HepG2 (cell line): ENCODE measurements around the gene PLXNB2. TPM values are rescaled to one million over a fixed set of nuclear protein-coding genes. Genes with fewer than 3 reads are reported as not detected.
A peak's percentile ranks its signal among the peaks of the same experiment; 100 is the strongest.

ENCODE experiments used
- ATF6 ChIP-seq: sonication (generic); formaldehyde crosslinking; conservative IDR thresholded peaks from 2 replicates; pipeline ENCODE4 v1.4.0; 2020; ENCODE audit warnings: missing genetic modification reagents
- BORCS8-MEF2B ChIP-seq: sonication (generic); formaldehyde crosslinking; IDR thresholded peaks from 2 replicates; pipeline ENCODE4 v1.8.0; 2022; ENCODE audit warnings: mild to moderate bottlenecking, missing genetic modification reagents
- FOXC1 ChIP-seq: sonication (generic); formaldehyde crosslinking; IDR thresholded peaks from 2 replicates; pipeline ENCODE4 v1.8.0; 2022; ENCODE audit warnings: mild to moderate bottlenecking, missing genetic modification reagents, borderline replicate concordance
- KLF6 ChIP-seq: IDR thresholded peaks from 2 replicates; pipeline ENCODE4 v1.8.0; 2016; ENCODE audit warnings: missing biosample characterization, missing genetic modification reagents
- NFKBIZ ChIP-seq: IDR thresholded peaks from 2 replicates; pipeline ENCODE4 v1.6.1; 2018; ENCODE audit warnings: missing genetic modification reagents, missing compliant biosample characterization
- NR2C2 ChIP-seq: sonication (generic); formaldehyde crosslinking; IDR thresholded peaks from 2 replicates; pipeline ENCODE4 v1.4.0; 2020; ENCODE audit warnings: missing genetic modification reagents, mild to moderate bottlenecking, moderate library complexity, borderline replicate concordance
- ZFP82 ChIP-seq: sonication (generic); formaldehyde crosslinking; IDR thresholded peaks from 2 replicates; pipeline ENCODE4 v1.5.1; 2020; ENCODE audit warnings: mild to moderate bottlenecking, missing genetic modification reagents, borderline replicate concordance
- ZHX1 ChIP-seq: sonication (generic); formaldehyde crosslinking; IDR thresholded peaks from 2 replicates; pipeline ENCODE4 v1.8.1; 2022; ENCODE audit warnings: low read depth, mild to moderate bottlenecking, missing genetic modification reagents
- ZNF121 ChIP-seq: sonication (generic); formaldehyde crosslinking; IDR thresholded peaks from 2 replicates; pipeline ENCODE4 v1.5.0; 2020; ENCODE audit warnings: mild to moderate bottlenecking, missing genetic modification reagents
- ZNF407 ChIP-seq: sonication (generic); formaldehyde crosslinking; IDR thresholded peaks from one replicate; pipeline ENCODE4 v1.5.1; 2020; ENCODE audit warnings: mild to moderate bottlenecking, missing genetic modification reagents; ENCODE audit errors: not compliant biosample characterization
- ZNF510 ChIP-seq: sonication (generic); formaldehyde crosslinking; IDR thresholded peaks from 2 replicates; pipeline ENCODE4 v1.4.0; 2020; ENCODE audit warnings: low read depth, mild to moderate bottlenecking, missing genetic modification reagents
- ZNF564 ChIP-seq: sonication (generic); formaldehyde crosslinking; IDR thresholded peaks from 2 replicates; pipeline ENCODE4 v1.8.1; 2023; ENCODE audit warnings: mild to moderate bottlenecking, missing genetic modification reagents
- ZNF740 ChIP-seq: sonication (generic); formaldehyde crosslinking; IDR thresholded peaks from 2 replicates; pipeline ENCODE4 v1.4.0; 2020; ENCODE audit warnings: missing genetic modification reagents
- ZNF776 ChIP-seq: sonication (generic); formaldehyde crosslinking; IDR thresholded peaks from 2 replicates; pipeline ENCODE4 v1.4.0; 2020; ENCODE audit warnings: mild to moderate bottlenecking, missing genetic modification reagents
- polyA plus RNA-seq, 8 experiments: library from polyadenylated mRNA; depleted of rRNA in 3 of 8; stranded (reverse) in 7 of 8; unstranded in 1 of 8; fragments of >200 nt; fragmentation: Illumina TruSeq in 4 of 8; extraction: Trizol in 4 of 8; gene quantifications; 2 replicates each; pipeline versions ENCODE4 v1.2.1 to v1.2.3, GENCODE V29; 2011 to 2016; ENCODE audit warnings: low read depth in 4 of 8, missing spikeins in 1 of 8, mixed read lengths in 1 of 8; ENCODE audit not compliant: insufficient read depth in 1 of 8
- total RNA-seq, 5 experiments: library from RNA; depleted of rRNA; stranded (reverse); fragments of >200 nt; fragmentation: Illumina TruSeq; extraction: Trizol; gene quantifications; 2 replicates each; pipeline ENCODE4 v1.2.3, GENCODE V29; 2016; ENCODE audit warnings: low read depth in 1 of 5

Gene PLXNB2
- total and polyA plus RNA-seq, 2 of the 13 experiments (the other 11 are each of a cell fraction or from before 2014, with no cell fraction given), result 32.6 to 68.9 TPM

GRCh38 chr22:50307890-50308596, 597 bp upstream of the PLXNB2 start (continued):
- TF ChIP-seq ZNF510 (CRISPR knock-in tag) (no peak), NR2C2 (no peak), NFKBIZ (CRISPR knock-in tag) (no peak), ZFP82 (no peak), FOXC1 (CRISPR knock-in tag) (no peak), ZNF121 (no peak), ZHX1 (CRISPR knock-in tag) (no peak), ZNF564 (CRISPR knock-in tag) (no peak), ZNF776 (CRISPR knock-in tag) (no peak), KLF6 (no peak), ZNF407 (CRISPR knock-in tag) (no peak), ZNF740 (CRISPR knock-in tag) (0 out of 2 replicates have a peak, but pooled peaks have one; percentile 28), BORCS8-MEF2B (CRISPR knock-in tag) (no peak), ATF6 (CRISPR knock-in tag) (no peak)
